ENCODE data around the gene PHACTR3. TPM values are rescaled to one million over a fixed set of nuclear protein-coding genes. Genes with fewer than 3 reads are reported as not detected.

Gene PHACTR3
- total RNA-seq, 1 experiment from 2014 or later: 0.10 TPM

DNA sequence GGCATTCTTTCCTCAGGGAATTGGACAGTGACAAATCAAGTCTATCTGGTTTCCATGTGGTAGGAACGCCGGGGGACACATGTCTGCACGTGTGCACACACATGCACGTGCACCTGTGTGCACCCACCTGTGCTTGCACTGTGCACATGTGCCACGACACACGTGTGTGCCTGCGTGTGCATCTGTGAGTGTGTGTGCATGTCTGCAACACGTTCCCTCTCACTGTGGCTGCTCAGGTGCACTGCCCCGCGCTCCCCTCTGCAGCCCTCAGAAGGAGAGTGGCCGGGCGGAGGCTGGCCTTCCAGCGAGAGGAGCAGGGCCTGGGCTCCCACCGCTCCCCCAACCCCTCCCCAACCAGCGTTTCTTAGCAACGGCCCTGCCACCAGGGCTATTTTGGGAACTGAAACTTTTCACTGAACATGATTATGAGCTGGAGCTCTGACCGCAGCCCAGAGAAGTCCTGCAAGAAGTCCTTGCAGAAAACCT lies 147.8 kb downstream of the PHACTR3 start:
- Histone ChIP-seq H3K27me3 (ENCODE audit: control insufficient read depth, insufficient read depth, low read length) (peaks cover 5% of the 10 kb centered on the region; the same call in 1 of the 2 replicates), H3K4me3 (ENCODE audit: low read depth in 2 of 2, low read length in 2 of 2) (no peak overlapping the region), H3K36me3 (ENCODE audit: control insufficient read depth, insufficient read depth, low read length) (no peaks in the 10 kb centered on the region), H3K9me3 (ENCODE audit: control insufficient read depth, insufficient read depth, low read depth, low read length) (no peaks in the 10 kb centered on the region), H3K27ac (ENCODE audit: low read length) (no peak overlapping the region), H3K4me1 (ENCODE audit: control insufficient read depth, insufficient read depth, low read length) (no peaks in the 10 kb centered on the region)
- no peak for TF ChIP-seq TCF7L2 (IDR thresholded peaks at IDR 0.05; ENCODE audit: low read depth, low read length)
- no peak for TF ChIP-seq POLR2AphosphoS5 (IDR thresholded peaks at IDR 0.05; ENCODE audit: low read depth, low read length)
- TF ChIP-seq REST (IDR thresholded peaks at IDR 0.05; ENCODE audit: insufficient read depth in 1 of 2, low read depth in 2 of 2, low read length in 1 of 2): no peak
- TF ChIP-seq, protein P1, sequence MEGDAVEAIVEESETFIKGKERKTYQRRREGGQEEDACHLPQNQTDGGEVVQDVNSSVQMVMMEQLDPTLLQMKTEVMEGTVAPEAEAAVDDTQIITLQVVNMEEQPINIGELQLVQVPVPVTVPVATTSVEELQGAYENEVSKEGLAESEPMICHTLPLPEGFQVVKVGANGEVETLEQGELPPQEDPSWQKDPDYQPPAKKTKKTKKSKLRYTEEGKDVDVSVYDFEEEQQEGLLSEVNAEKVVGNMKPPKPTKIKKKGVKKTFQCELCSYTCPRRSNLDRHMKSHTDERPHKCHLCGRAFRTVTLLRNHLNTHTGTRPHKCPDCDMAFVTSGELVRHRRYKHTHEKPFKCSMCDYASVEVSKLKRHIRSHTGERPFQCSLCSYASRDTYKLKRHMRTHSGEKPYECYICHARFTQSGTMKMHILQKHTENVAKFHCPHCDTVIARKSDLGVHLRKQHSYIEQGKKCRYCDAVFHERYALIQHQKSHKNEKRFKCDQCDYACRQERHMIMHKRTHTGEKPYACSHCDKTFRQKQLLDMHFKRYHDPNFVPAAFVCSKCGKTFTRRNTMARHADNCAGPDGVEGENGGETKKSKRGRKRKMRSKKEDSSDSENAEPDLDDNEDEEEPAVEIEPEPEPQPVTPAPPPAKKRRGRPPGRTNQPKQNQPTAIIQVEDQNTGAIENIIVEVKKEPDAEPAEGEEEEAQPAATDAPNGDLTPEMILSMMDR (IDR thresholded peaks at IDR 0.05): no peak
- no peak for TF ChIP-seq SIN3A (IDR thresholded peaks at IDR 0.05; ENCODE audit: borderline replicate concordance, insufficient read depth, low read depth, low read length)
- in situ Hi-C loops (cut with HindIII; ENCODE audit: low pct_unique_long_range_greater_than_20kb, low sequenced_read_pairs) (no loop called here), intact Hi-C loops (cut with micrococcal nuclease; ENCODE audit: unreplicated experiment) (no loop called here)
- no peak for ATAC-seq
- DNase-seq (ENCODE audit: low read depth, low spot score): no peak
- BruUV-seq (replicated peaks): no TSS peak
- ChIA-PET CTCF (interaction anchor here (0.6 to 1.4 kb wide), 2 partner anchors 154 to 1772 kb away, joined by 4 to 5 read pairs; no protein-coding TSS in a partner anchor), POLR2A (no interaction called here)

DNA sequence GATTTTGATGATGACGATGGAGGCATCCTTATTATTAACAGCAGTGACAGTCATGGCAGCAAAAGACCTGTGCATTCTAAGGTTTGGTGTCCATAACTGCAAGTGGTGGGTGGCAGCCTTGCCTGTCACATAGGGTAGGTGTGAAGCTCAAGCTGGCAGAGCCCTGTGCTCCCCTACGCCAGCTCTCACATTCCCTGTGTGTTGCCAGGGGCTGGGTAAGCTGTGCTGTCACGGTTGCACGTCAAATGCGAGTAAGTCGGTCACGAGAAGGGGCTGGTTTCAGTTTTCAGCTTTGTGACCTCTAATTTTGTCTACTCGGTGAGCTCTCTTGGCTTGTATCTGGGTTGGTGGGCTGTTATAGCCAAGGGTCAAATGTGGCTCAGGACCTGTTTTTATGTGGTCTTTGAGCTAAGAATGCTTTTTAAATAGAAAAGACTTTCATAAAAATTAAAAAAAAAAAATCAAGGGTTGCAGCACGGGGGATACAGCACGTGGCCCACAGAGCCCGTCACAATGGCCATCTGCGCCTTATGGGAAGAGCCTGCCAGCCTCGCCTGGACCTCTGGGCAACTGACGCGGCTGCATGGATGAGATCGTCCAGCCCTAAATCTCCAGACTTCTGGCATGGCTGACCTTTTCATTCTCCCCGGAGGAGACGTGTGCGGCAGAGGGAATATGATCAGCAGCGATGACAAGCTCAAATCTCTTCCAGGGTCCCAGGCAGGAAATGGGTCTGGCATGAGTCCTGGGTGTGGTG lies 148.5 kb downstream of the PHACTR3 start:
- intact Hi-C loops (cut with micrococcal nuclease; ENCODE audit: unreplicated experiment) (no loop called here), in situ Hi-C loops (cut with HindIII; ENCODE audit: low pct_unique_long_range_greater_than_20kb, low sequenced_read_pairs) (no loop called here)
- no peak for DNase-seq (ENCODE audit: low read depth, low spot score)
- no peak for TF ChIP-seq REST (IDR thresholded peaks at IDR 0.05; ENCODE audit: insufficient read depth in 1 of 2, low read depth in 2 of 2, low read length in 1 of 2)
- TF ChIP-seq SIN3A (IDR thresholded peaks at IDR 0.05; ENCODE audit: borderline replicate concordance, insufficient read depth, low read depth, low read length): no peak
- no peak for TF ChIP-seq TCF7L2 (IDR thresholded peaks at IDR 0.05; ENCODE audit: low read depth, low read length)
- TF ChIP-seq POLR2AphosphoS5 (IDR thresholded peaks at IDR 0.05; ENCODE audit: low read depth, low read length): no peak
- TF ChIP-seq, protein P1 (IDR thresholded peaks at IDR 0.05): no peak
- no peak for ATAC-seq
- Histone ChIP-seq H3K27ac (ENCODE audit: low read length) (no peak overlapping the region), H3K36me3 (ENCODE audit: control insufficient read depth, insufficient read depth, low read length) (no peaks in the 10 kb centered on the region), H3K4me3 (ENCODE audit: low read depth in 2 of 2, low read length in 2 of 2) (no peak overlapping the region), H3K9me3 (ENCODE audit: control insufficient read depth, insufficient read depth, low read depth, low read length) (no peaks in the 10 kb centered on the region), H3K4me1 (ENCODE audit: control insufficient read depth, insufficient read depth, low read length) (no peaks in the 10 kb centered on the region), H3K27me3 (ENCODE audit: control insufficient read depth, insufficient read depth, low read length) (peaks cover 5% of the 10 kb centered on the region; the same call in 1 of the 2 replicates)
- BruUV-seq (replicated peaks): no TSS peak
- ChIA-PET POLR2A (no interaction called here), CTCF (interaction anchor here (0.6 to 1.4 kb wide), 3 partner anchors 153 to 1772 kb away, joined by 3 to 5 read pairs (median 4); no protein-coding TSS in a partner anchor)
